DMS114 treated with DMSO at 0.1 percent for 48 hours (cell line): ENCODE measurements around the gene IFNGR1.

ENCODE experiments used
- DNase-seq: peaks from one replicate; lab custom pipeline; 2025; ENCODE audit not compliant: unreplicated experiment; lab: John Stamatoyannopoulos, UW

The IFNGR1 gene

DNA sequence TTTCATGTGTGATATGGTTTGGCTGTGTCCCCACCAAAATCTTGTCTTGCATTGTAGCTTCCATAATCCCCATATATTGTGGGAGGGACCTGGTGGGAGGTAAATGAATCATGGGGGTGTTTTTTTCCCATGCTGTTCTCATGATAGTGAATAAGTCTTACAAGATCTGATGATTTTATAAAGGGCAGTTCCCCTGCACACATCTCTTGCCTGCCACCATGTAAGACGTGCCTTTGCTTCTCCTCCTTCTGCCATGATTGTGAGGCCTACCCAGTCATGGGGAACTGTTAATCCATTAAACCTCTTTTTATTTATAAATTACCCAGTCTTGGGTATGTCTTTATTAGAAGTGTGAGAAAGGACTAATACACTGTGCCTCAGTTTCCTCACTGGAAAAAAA lies 41.6 kb downstream of the IFNGR1 start:
- no peak for DNase-seq

DNA sequence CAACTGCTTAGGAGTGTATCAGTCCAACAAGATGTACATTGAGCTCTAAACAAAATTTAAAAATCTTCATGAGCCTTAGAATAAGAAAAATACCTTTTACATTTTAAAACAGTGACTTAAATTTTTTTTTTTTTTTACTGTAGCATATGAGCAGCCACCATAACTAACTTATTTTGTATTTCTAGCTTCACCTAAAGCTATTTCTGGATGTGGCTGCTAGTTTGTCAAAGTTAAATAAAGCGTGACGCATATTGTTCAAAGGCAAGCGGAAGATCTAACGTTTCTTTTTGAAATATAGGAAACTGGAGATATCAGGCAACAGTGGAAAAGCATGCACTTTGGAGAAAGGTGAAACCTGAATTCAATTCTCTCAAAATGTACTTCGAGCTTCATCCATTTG lies 42.5 kb downstream of the IFNGR1 start:
- no peak for DNase-seq

DNA sequence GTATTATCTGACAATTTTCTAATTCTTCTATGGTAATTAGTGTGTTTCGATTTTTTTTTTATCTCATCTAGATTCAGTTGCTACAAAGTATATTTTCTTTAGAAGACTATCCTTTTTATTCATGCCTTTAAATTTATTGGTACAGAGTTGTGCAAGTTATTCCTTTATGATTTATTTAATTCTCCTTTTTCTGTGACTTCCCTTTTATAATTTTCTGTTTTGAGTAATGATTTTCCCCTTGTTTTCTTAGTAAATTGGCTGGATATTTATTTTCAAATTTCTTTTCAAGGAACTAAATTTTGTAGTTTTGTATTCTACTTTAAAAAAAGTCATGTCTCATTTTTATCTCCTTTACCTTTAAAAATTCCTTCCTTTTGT lies 43.3 kb downstream of the IFNGR1 start:
- DNase-seq = no peak

DNA sequence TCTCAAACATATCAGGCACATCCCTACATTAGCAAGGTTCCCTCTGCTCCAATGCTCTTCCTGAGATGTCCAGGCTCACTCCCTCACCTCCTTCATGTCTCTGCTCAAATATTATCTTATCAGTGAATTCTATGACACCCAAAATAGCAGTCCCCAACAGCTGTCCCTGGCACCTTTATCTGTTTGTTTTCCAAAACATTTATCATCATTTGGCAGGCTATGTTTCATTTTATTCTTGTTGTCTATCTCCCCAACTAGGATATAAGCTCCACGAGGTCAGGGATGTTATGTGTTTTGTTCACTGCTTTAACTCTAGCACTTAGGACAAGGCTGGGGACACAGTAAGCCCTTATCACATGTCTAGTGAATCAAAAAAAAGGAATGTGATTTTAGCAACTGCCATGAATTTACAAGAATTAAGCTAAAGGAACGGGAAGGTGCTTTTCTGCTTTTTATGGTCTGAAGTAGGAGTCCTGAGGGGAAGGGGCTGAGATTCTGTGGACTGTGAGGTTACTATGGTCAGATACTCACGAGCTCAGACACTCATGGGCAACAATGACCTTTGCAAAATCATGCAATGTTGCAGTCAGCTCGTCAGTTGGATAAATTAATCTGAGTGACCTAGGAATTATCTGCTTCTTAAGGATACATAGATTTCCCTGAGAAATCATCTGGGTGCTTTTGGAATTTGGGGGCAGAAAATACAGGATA lies 43.9 kb downstream of the IFNGR1 start:
- no peak for DNase-seq

DNA sequence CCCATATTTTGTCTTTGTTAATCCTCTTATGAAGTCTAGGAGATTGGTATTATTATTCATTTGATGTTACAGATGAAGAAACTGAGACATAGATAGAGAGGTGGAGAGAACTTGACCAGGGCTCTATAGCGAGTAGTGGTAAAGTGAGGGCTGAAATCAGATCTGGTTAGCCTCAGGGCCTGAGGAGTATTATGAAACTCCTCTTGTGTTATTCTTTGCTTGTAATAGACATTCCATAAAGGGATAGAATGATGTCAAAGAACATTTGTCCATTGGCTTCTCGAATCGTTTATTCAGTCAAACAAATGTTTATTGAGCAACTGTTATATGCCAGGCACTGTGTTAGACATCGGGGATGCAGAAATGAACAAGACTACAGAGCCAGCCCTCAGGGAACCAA lies 45.7 kb downstream of the IFNGR1 start, which contains the start of gene IL22RA2:
IL22RA2 (minus strand) TSS at position 144 of the 400 bp plus-strand sequence. CDS start 11,895 bp downstream, outside the sequence.
- DNase-seq = no peak

DNA sequence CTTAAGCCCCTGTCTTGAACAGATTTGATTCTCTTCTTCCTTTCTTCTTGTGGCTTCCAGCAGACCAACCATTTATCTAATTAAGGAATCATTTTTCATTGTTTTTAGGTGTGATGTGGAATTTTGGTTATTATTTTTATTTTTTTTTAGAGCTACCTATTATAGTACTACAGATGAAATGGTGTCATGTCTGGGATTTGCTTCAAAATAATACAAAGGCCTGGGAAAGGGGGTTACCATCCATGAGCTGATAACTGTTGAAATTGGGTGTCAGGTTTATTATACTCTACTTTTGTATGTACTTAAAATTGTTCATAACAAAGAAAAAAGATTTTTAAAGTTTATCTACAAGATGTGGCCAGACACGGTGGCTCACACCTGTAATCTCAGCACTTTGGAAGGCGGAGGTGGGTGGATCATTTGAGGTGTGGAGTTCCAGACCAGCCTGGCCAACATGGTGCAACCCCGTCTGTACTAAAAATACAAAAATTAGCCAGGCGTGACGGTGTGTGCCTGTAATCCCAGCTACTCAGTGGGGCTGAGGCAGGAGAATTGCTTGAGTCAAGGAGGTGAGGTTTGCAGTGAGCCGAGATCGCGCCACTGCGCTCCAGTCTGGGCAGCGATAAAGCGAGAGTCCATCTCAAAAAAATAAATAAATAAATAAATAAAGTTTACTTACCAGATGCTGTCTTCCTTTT lies 46.3 kb downstream of the IFNGR1 start:
- DNase-seq = no peak

DNA sequence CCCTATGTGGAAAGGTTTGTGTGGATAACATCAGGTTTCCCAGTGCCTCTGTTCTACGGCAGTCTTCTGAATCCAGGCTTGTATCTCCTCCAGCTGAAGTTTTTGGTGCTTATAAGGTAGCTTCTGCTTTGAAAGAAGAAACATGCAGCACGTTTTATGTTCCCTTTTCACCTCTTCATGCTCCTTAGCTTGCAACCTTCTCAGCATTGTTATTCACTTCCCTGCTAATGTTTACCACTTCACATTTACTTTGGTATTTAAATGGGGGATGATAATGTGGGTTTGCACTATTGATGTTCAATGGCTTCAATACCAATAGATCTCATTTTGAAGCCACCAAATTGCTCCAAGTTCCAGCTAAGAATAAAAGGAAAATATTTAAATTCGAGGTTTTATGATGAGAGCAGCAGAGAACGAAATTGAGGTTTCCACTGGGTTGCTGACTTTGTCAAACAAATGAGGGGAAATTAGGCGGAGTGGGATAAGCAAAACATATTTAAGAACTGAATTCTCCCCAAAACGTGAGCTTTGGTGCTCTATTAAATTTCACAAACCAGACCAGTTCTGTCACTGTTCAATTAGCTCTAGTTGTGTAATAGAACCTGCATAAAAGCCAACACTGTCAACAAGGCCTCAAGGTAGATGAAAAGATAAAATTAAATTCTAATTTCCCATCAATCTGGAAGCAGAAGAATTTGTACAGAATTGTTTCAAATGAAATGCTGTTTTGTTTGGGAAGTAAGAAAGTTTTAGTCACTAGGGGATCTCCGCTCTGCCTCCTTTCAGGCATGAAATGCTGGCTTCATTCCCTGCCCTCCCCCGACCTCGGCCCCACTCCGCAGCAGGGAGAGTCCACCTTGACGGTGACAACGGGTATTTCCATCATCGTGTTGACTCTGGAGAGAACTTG lies 47.1 kb downstream of the IFNGR1 start:
- no peak for DNase-seq

DNA sequence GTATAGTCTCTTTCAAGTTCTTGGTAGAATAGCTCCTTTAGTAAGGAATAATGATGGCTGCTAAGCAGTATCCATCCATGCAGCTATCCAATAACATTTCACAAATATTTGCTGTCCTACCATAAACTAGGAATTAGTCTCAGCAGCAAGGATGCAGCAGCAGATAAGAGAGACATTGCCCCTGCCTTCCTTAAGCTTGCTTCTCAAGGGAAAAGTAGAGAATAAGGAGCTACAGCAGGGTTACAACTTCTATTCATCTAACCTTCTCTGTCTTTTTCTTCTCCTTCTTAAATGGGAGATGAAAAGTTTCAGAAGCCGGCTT lies 48.2 kb downstream of the IFNGR1 start:
- no peak for DNase-seq

DNA sequence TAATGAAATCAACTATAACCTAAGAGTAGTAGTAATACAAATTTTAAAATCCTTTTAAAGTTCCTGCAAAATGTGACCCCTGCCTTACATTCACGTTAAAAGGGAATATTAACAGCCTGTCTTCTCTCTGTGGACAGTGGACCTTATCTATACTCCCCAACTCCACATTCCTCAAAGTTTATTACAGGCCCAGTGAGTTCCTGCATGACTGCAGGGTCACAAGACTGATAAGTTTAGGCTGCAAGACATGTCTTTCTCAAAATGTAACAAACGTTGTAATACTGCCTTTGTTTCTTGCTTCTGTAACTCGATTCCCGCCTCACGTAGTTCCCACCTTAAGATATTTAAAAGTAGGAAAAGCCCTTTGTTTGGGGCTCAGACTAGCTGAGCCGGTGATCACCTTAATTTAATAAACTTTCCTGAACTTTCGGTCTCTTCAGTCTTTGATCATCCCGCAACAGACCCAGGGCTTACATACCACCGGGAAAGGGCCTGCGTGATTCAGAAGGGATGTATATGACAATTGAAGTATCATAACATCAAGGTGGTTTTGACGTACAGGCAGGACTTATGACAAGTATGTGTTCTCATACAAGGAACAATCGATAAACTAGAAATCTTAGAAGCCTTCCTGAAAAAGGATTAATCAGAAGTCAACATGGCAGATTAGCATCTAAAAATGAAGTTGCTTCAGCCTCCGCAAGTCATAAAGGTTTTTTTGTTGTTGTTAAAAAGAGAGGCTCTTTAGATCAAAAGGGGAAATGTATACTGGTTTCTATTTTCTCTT lies 48.7 kb downstream of the IFNGR1 start:
- DNase-seq = no peak

DNA sequence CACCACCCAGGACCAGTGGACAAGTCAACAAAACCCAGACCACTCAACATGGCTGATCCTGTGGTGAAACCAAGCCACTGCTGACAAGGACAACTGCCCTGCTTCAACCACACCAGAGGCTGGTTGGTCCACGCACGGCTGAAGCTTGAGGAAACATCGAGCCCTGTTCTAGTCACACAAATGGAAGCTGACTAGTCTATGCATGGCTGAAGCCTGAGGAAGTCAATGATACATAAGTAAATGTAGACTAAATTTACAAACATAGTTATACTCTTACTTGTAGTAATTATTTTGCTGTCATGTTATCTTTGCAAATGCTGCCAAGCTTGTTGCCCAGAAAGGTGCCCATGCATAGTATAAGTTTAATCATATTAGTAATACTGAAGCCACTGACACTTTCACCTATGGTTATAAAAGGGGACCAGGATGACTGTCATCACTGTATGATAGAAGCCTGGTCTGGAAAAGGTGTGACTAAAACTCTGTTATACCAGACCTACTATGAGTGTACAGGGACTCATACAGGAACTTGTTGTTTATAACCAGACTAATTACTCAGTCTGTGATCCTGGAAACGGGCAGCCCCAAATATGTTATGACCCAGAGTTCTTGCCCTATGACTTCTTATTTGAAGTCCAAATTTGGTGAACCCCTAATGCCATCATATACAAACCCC lies 51.3 kb downstream of the IFNGR1 start:
- DNase-seq = no peak

DNA sequence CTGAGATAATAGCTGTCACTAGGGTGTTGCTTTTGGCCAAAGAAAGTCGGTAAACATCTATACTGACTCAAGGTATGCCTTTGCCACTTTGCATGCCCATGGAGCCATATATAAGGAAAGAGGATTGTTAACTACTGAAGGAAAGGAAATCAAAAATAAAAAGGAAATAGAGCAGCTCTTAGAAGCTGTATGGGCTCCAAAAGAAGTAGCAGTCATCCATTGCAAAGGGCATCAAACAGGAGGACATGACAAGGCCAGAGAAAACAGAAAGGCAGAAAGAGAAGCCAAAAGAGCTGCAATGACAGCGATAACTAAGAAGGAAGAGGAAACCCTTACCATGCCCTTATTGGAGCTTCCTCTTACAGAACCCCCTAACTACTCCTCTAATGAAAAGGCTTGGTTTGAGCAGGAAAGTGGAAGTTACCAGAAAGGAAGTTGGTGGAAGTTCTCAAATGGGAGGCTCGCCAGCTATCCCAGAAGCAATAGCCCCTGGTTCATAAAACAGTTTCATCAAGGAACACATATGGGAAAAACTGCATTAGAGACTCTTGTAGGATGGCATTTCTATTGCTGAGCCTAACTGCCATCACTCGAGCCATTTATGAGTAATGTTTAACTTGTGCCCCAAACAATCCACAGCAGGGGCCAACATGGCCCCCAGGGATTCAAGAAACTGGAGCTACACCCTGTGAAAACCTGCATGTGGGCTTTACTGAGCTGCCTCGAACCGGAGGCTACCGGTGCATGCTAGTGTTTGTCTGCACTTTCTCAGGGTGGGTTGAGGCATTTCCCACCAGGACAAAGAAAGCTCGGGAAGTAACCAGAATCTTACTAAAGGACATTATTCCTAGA lies 52.7 kb downstream of the IFNGR1 start:
- no peak for DNase-seq

DNA sequence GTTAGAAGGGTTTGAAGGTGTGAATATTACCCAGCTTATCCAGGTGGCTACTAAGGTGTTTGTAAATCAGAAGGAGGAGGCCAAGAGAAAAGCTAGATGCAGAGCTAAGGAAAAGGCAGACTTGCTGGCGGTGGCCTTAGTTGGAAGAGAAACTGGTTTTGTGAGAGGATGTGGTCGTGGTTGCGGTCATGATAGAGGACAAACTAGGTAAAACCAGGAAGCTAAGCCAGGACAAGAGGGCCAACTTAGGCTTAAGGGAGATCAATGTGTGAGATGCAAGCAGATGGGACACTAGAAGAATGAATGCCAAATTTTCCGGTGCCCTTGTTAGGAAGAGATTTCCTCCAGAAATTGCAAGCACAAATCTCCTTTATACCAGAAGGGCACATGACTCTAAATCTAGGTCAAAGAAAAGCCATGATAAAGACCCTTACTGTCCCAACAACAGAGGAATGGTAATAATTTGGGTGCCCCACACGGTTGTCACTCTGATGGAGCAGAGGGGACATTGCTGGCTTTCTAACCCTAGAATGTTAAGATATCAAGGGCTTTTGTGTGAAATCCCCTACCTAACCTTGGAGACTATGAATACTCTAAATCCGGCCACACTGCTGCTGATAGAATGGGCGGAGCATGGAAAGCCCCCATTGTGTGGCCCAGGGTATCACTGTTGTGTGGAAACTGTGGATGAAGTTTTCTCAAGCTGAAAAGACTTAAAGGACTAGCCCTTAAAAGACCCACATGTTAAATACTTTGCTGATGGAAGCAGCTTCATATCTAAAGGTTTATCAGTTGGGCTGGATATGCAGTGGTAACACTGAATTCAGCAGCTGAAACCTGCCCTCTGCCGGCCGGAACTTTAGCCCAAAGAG lies 53.6 kb downstream of the IFNGR1 start:
- DNase-seq = no peak

DNA sequence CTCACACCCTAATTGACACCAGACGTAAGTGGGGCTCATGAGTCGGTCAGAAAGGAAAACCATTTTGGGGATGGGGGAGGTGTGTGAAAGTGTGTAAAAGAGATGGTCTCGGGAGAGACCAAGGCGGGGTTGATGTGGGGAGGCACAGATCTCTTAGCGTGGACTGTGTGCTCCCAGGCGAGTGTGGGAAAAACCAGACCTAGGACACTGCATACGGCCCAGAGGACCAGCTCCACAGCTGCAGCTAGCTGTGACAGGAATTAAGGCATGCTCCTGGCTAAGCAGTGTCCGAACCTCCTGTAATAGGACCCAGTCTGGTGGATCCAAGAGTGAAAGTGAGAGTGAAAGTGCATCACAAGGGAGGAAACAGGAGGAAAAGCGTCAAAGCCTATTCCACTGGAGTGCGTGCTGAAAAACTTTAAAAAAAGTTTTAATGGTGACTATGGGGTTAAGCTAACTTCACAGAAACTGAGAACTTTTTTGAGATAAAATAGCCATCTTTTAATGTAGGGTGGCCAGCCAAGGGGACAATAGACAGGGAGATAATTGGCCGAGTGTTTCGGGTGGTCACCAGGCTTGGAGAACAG lies 55.4 kb downstream of the IFNGR1 start:
- DNase-seq = no peak

DNA sequence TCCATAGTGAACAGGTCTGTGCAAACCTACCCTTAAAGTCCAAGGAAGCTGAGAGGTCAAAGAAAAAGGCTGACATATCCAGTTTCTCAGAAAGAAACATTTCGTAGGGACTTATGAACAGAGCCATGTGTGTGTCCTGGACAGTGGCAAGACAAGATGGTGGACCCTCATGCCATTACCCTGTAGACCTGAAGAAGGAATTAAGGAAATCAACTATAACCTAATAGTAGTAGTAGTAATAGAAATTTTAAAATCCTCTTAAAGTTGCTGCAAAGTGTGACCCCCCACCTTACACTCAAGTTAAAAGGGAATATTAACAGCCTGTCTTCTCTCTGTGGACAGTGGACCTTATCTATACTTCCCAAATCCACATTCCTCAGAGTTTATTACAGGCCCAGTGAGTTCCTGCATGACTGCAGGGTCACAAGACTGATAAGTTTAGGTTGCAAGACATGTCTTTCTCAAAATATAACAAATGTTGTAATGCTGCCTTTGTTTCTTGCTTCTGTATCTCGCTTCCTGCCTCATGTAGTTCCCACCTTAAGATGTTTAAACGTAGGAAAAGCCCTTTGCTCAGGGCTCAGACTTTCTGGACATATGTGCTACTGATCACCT lies 56.4 kb downstream of the IFNGR1 start:
- DNase-seq = no peak

DNA sequence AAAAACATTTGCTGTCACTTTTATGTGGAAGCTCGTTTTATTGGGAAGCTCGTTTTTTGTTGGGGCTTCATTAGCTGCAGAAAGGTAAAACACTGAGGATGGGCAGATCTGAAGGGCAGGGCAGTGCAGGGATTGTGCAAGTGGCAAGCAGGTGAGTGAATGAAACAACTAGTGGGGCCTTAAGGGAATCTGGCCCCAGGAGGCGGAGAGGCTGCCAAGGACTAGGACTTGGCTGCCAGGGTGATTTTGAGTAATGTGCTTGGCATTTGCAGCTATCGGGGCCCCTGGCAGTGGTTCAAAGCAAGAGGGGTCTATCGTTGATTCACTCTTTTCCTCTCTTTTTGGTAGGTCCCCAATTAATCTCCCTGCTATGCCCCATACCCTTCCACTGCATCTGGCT lies 57.2 kb downstream of the IFNGR1 start:
- no peak for DNase-seq

DNA sequence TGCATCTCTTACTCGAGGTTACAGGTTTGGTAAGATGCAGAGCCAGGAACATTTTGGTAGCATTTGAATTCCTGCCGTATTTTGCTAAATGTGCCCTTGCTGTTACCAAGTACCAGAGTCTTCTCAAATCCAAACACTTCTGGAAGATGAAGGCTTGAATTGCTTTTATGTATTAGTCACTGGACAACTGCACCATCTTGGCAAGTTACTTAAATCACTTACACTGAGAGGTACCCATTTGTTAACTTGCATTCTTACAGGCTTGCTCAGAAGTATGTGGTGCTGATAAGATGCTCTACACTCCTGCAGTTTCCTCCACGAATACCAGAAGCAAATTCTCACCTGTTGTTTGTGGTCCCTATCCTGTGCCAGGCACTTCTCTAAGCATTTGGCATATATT lies 58.4 kb downstream of the IFNGR1 start:
- no peak for DNase-seq

DNA sequence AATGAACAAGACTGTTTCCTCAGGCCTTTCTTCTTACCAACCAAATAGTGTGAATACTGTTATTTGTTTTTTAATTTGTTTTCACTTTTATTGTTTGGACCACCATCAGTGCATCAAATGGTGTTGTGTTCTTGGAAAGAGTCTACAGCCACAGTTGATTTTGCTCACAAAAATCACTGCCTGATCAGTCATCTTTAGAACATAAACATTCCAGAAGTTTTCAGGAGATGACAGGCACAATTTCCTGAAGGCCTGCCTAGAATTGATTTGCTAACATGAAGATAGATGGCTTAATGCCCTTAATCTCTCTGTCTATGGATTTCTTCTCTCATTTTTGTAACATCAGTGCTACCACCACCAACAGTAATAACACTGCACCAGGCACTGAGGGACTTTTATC lies 59.3 kb downstream of the IFNGR1 start:
- DNase-seq = no peak

DNA sequence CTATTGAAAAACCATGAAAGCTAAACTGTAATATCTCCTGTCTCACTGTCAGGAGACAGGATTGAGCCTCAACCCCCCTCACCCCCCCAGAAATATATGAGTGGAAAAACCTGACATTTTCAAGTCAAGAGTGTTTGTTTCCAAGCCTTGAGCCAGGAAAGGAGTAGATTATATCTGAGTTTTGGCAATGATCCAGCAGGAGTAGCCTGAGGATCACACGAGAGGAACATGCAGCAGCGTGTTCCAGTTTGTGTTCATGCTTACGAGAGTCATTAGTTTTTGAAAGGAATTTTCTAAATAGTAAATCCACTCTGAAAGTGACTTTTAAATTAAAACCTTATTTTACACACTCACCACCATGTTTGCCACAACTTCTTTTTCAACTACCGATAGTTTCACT lies 61.6 kb downstream of the IFNGR1 start:
- DNase-seq = no peak
